Trophoblast cell (in vitro differentiated cells and primary cell): ENCODE results near the gene ACO1.

Experiments used
- DNase-seq, 2 donors: peaks; one replicate each; pipeline ENCODE4 v3.0.0-alpha.2; 2016
- H2AFZ ChIP-seq: 2 replicates; pipeline ENCODE4 v1.6.1; 2013; ENCODE audit warnings: low read length, moderate library complexity, mild to moderate bottlenecking; ENCODE audit not compliant: insufficient read depth, poor library complexity
- H2AK5ac ChIP-seq: 2 replicates; pipeline ENCODE4 v1.6.1; 2013; ENCODE audit warnings: mild to moderate bottlenecking, low read length
- H2BK120ac ChIP-seq: 2 replicates; pipeline ENCODE4 v1.6.1; 2013; ENCODE audit warnings: low read length, mild to moderate bottlenecking, moderate library complexity; ENCODE audit not compliant: insufficient read depth, poor library complexity
- H2BK12ac ChIP-seq: 2 replicates; pipeline ENCODE4 v1.6.1; 2013; ENCODE audit warnings: mild to moderate bottlenecking, low read length, moderate library complexity
- H2BK5ac ChIP-seq: 2 replicates; pipeline ENCODE4 v1.6.1; 2013; ENCODE audit warnings: low read length, low read depth, moderate library complexity, mild to moderate bottlenecking; ENCODE audit not compliant: poor library complexity
- H3K14ac ChIP-seq: 2 replicates; pipeline ENCODE4 v1.6.1; 2013; ENCODE audit warnings: mild to moderate bottlenecking, low read length
- H3K18ac ChIP-seq: 2 replicates; pipeline ENCODE4 v1.6.1; 2013; ENCODE audit warnings: mild to moderate bottlenecking, low read length
- H3K23ac ChIP-seq: 2 replicates; pipeline ENCODE4 v1.6.1; 2013; ENCODE audit warnings: low read length
- H3K27ac ChIP-seq: 2 replicates; pipeline ENCODE4 v1.5.1; 2013; ENCODE audit warnings: low read depth, mild to moderate bottlenecking, inconsistent platforms, low read length, moderate library complexity
- H3K27me3 ChIP-seq: 2 replicates; pipeline ENCODE4 v1.6.1; 2013; ENCODE audit warnings: inconsistent platforms, mild to moderate bottlenecking, low read length, moderate library complexity; ENCODE audit not compliant: insufficient read depth
- H3K36me3 ChIP-seq, 2 experiments: 1 replicate in 1 of 2; 2 replicates in 1 of 2; pipeline ENCODE4 v1.6.1; 2013; ENCODE audit warnings: low read length in 2 of 2, mild to moderate bottlenecking in 2 of 2, moderate library complexity in 1 of 2; ENCODE audit not compliant: insufficient read depth in 2 of 2, control insufficient read depth in 1 of 2
- H3K4ac ChIP-seq: 2 replicates; pipeline ENCODE4 v1.6.1; 2013; ENCODE audit warnings: low read depth, mild to moderate bottlenecking, low read length, moderate library complexity
- H3K4me1 ChIP-seq, 2 experiments: 1 replicate in 1 of 2; 2 replicates in 1 of 2; pipeline ENCODE4 v1.6.1; 2013; ENCODE audit warnings: low read length in 2 of 2, mild to moderate bottlenecking in 2 of 2, moderate library complexity in 1 of 2; ENCODE audit not compliant: insufficient read depth in 2 of 2, control insufficient read depth in 1 of 2
- H3K4me2 ChIP-seq: 2 replicates; pipeline ENCODE4 v1.6.1; 2013; ENCODE audit warnings: inconsistent platforms, mild to moderate bottlenecking, low read length, moderate library complexity
- H3K4me3 ChIP-seq: 2 replicates; pipeline ENCODE4 v1.5.1; 2013; ENCODE audit warnings: mild to moderate bottlenecking, low read depth, low read length, inconsistent platforms
- H3K79me1 ChIP-seq: one replicate; pipeline ENCODE4 v1.6.1; 2013; ENCODE audit warnings: low read length
- H3K79me2 ChIP-seq: 2 replicates; pipeline ENCODE4 v1.6.1; 2013; ENCODE audit warnings: low read length, mild to moderate bottlenecking; ENCODE audit not compliant: control insufficient read depth, insufficient read depth, poor library complexity
- H3K9ac ChIP-seq: 2 replicates; pipeline ENCODE4 v1.6.1; 2013; ENCODE audit warnings: mild to moderate bottlenecking, low read length
- H3K9me3 ChIP-seq: 2 replicates; pipeline ENCODE4 v1.6.1; 2013; ENCODE audit warnings: low read depth, mild to moderate bottlenecking, control low read depth, inconsistent platforms, low read length; ENCODE audit not compliant: insufficient read depth
- H4K12ac ChIP-seq: 2 replicates; pipeline ENCODE4 v1.6.1; 2013; ENCODE audit warnings: low read depth, mild to moderate bottlenecking, low read length, moderate library complexity
- H4K8ac ChIP-seq: 2 replicates; pipeline ENCODE4 v1.6.1; 2013; ENCODE audit warnings: low read depth, mild to moderate bottlenecking, low read length, moderate library complexity
- H4K91ac ChIP-seq: one replicate; pipeline ENCODE4 v1.6.1; 2013; ENCODE audit warnings: low read depth, mild to moderate bottlenecking, low read length, moderate library complexity
- WGBS: extraction: QIAGEN DNeasy Blood & Tissue Kit; methylation state at CpG from one replicate; pipeline ENCODE4 v1.1.7; 2013; ENCODE audit warnings: missing lambda C conversion rate; ENCODE audit not compliant: insufficient read length, insufficient coverage; ENCODE audit errors: extremely low coverage; 5-methylcytosine and 5-hydroxymethylcytosine counted together

Gene ACO1

DNA sequence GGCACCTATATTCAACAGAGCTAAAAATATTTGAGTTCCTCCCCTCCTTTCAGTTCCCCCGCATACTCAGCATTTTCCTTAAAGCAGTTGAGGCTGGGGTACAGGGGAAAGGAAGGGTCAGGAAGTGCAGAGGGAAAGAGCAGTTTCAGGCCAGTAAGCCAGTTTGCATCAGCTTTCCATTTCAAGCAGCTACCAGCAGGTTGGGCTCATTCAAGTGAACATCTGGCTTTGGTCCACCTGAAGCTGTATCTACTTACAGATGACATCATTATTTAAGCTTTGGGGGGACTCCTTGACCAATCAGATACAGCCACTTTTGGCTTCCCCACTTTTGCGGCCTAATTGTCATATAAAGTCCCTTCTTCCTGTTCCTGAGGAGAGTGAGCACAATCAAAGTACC lies 8.2 kb upstream of the ACO1 start:
- no peak overlapping the region for H3K4me3 ChIP-seq
- no peaks in the 10 kb centered on the region for H3K4me1 ChIP-seq
- no peak overlapping the region for H2AK5ac ChIP-seq
- H3K18ac ChIP-seq, result no peak overlapping the region
- H2BK5ac ChIP-seq, result no peak overlapping the region
- no peak overlapping the region for H4K8ac ChIP-seq
- no peak overlapping the region for H2AFZ ChIP-seq
- no peaks in the 10 kb centered on the region for H3K79me1 ChIP-seq
- H3K4me2 ChIP-seq, result no peak overlapping the region
- H4K12ac ChIP-seq, result no peak overlapping the region
- no peak overlapping the region for H3K9ac ChIP-seq
- no peak overlapping the region for H3K4ac ChIP-seq
- H3K27me3 ChIP-seq, result no peaks in the 10 kb centered on the region
- no peaks in the 10 kb centered on the region for H3K9me3 ChIP-seq
- no peaks in the 10 kb centered on the region for H3K36me3 ChIP-seq
- H3K27ac ChIP-seq, result no peak overlapping the region
- no peak overlapping the region for H2BK12ac ChIP-seq
- no CpG with 5 or more reads among the region's 2 CpGs for WGBS
- H3K23ac ChIP-seq, result no peak overlapping the region
- H4K91ac ChIP-seq, result no peak overlapping the region
- no peak overlapping the region for H3K14ac ChIP-seq
- no peak for DNase-seq
- no peaks in the 10 kb centered on the region for H3K79me2 ChIP-seq
- no peak overlapping the region for H2BK120ac ChIP-seq

DNA sequence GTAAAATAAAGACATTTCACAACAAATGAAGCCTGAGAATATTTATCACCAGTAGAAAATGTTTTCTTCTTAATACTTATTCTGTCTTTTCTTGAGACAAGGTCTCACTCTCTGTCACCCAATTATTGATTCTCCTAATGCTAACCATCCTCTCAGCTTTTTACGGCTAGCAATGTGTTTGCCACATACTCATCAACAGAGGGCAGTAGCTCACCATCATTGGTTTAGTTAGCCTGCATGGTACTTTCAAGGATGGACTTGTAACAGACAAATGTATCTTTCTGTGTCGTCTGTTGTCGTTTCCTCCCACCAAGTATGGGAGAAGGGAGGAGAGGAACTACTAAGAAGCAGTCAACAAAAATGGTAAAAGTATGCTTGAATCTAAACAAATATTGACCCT lies 5.9 kb upstream of the ACO1 start:
- no peak overlapping the region for H3K27ac ChIP-seq
- no peaks in the 10 kb centered on the region for H3K27me3 ChIP-seq
- no peak overlapping the region for H3K14ac ChIP-seq
- H3K79me1 ChIP-seq, result no peaks in the 10 kb centered on the region
- H3K4ac ChIP-seq, result no peak overlapping the region
- H2BK5ac ChIP-seq, result no peak overlapping the region
- no peak overlapping the region for H3K9ac ChIP-seq
- H4K8ac ChIP-seq, result no peak overlapping the region
- no peaks in the 10 kb centered on the region for H3K9me3 ChIP-seq
- no peaks in the 10 kb centered on the region for H3K4me1 ChIP-seq
- H3K36me3 ChIP-seq, result no peaks in the 10 kb centered on the region
- no peak overlapping the region for H3K4me3 ChIP-seq
- H3K4me2 ChIP-seq, result no peak overlapping the region
- WGBS, result no CpG with 5 or more reads among the region's 3 CpGs
- no peak overlapping the region for H3K23ac ChIP-seq
- no peaks in the 10 kb centered on the region for H3K79me2 ChIP-seq
- H2BK12ac ChIP-seq, result no peak overlapping the region
- H2BK120ac ChIP-seq, result no peak overlapping the region
- H3K18ac ChIP-seq, result no peak overlapping the region
- DNase-seq, result peak; percentile 45 to 81
- H4K12ac ChIP-seq, result no peak overlapping the region
- no peak overlapping the region for H2AFZ ChIP-seq
- H2AK5ac ChIP-seq, result no peak overlapping the region
- no peak overlapping the region for H4K91ac ChIP-seq

DNA sequence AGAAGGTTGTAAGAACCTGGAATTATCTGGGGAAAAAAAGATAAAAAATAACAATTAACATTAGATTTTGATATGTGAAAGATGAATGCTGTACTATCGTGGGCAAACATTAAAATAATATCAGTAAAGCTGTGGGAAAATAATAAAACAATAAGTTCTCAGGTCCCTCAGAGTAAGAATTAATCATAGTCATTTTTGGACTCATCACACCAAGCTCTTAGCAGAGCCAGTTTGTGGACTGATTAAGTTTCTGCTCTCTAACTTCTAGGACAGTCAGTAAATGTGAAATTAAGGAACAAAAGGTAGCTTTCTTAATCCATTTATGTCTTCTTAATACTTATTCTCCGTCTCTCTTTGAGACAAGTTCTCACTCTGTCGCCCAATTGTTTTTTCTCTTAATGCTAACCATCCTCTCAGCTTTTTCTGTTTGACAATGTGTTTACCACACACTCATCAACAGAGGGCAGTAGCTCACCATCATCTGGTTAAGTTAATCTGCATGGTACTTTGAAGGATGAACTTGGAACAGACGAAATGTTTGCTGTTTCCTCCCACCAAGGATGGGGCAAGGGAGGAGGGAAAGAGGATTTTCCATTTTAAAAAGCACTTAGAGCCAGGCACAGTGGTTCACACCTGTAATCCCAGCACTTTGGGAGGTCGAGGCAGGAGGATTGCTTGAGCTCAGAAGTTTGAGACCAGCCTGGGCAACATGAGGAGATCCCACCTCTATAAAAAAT lies 5.3 kb upstream of the ACO1 start:
- Histone ChIP-seq H3K4me3 (no peak overlapping the region), H3K4me1 (no peaks in the 10 kb centered on the region), H3K18ac (no peak overlapping the region), H3K14ac (no peak overlapping the region), H4K91ac (no peak overlapping the region), H2BK12ac (no peak overlapping the region), H3K36me3 (no peaks in the 10 kb centered on the region), H2BK5ac (no peak overlapping the region), H2AK5ac (no peak overlapping the region), H3K23ac (no peak overlapping the region), H4K12ac (no peak overlapping the region), H3K9ac (no peak overlapping the region), H3K27me3 (no peaks in the 10 kb centered on the region), H3K9me3 (no peaks in the 10 kb centered on the region), H3K79me1 (no peaks in the 10 kb centered on the region), H3K4me2 (no peak overlapping the region), H3K27ac (no peak overlapping the region), H3K79me2 (no peaks in the 10 kb centered on the region), H4K8ac (no peak overlapping the region), H2BK120ac (no peak overlapping the region), H3K4ac (no peak overlapping the region), H2AFZ (no peak overlapping the region)
- WGBS, result no CpG with 5 or more reads among the region's 5 CpGs
- peak; percentile 58 to 89 for DNase-seq

- H2BK5ac ChIP-seq, result no peak overlapping the region
- H4K8ac ChIP-seq, result no peak overlapping the region
- H3K79me2 ChIP-seq, result no peaks in the 10 kb centered on the region
- no peaks in the 10 kb centered on the region for H3K36me3 ChIP-seq
- no peak overlapping the region for H3K4ac ChIP-seq
- H3K9ac ChIP-seq, result no peak overlapping the region
- no peak overlapping the region for H3K14ac ChIP-seq
- DNase-seq, result no peak
- H3K27me3 ChIP-seq, result no peaks in the 10 kb centered on the region
- no peak overlapping the region for H2AFZ ChIP-seq
- H4K91ac ChIP-seq, result no peak overlapping the region
- no peak overlapping the region for H2AK5ac ChIP-seq
- H3K18ac ChIP-seq, result no peak overlapping the region
- no peak overlapping the region for H4K12ac ChIP-seq
- H3K4me3 ChIP-seq, result no peak overlapping the region
- H3K9me3 ChIP-seq, result no peaks in the 10 kb centered on the region
- WGBS, result no CpG with 5 or more reads among the region's 3 CpGs
- H3K4me1 ChIP-seq, result no peaks in the 10 kb centered on the region
- no peak overlapping the region for H2BK120ac ChIP-seq
- H3K27ac ChIP-seq, result no peak overlapping the region
- H3K23ac ChIP-seq, result no peak overlapping the region
- no peak overlapping the region for H3K4me2 ChIP-seq
- peaks cover 4% of the 10 kb centered on the region for H3K79me1 ChIP-seq
- no peak overlapping the region for H2BK12ac ChIP-seq
Observed at GRCh38 chr9:32380944-32381343, 3.5 kb upstream of the ACO1 start.
